Calu3 (cell line): ENCODE data around the gene WBP2. TPM values are rescaled to one million over a fixed set of nuclear protein-coding genes. Genes with fewer than 3 reads are reported as not detected.
"Not testable (repeated sequence)": the region's sequence is repeated elsewhere in the genome, so short reads cannot be mapped to it uniquely, and the experiment has no call there.

ENCODE experiments used
- BruUV-seq: library from RNA; stranded (reverse); fragments of 400-500 nt; replicated peaks from 2 replicates; lab custom pipeline; 2021; lab: Mats Ljungman, UMichigan
- CTCF ChIA-PET: fragments of 300-600 bp; sonication (Branson Sonifier 250); formaldehyde crosslinking; loops from one replicate; lab custom pipeline; 2022; ENCODE audit warnings: antibody characterized with exemption; lab: Charles Lee
- DNase-seq: peaks from one replicate; pipeline ENCODE4 v3.0.0; 2022
- H3K27ac Mint-ChIP-seq: one replicate; pipeline ENCODE4 v1.8.0; 2022; ENCODE audit warnings: mixed read lengths; ENCODE audit not compliant: unreplicated experiment
- H3K27me3 Mint-ChIP-seq: one replicate; pipeline ENCODE4 v1.8.0; 2022; ENCODE audit warnings: mixed read lengths; ENCODE audit not compliant: unreplicated experiment
- H3K36me3 Mint-ChIP-seq: one replicate; pipeline ENCODE4 v1.8.0; 2022; ENCODE audit warnings: mild to moderate bottlenecking, moderate library complexity, mixed read lengths; ENCODE audit not compliant: insufficient read depth, unreplicated experiment
- H3K4me1 Mint-ChIP-seq: one replicate; pipeline ENCODE4 v1.8.0; 2022; ENCODE audit warnings: mild to moderate bottlenecking, low read depth, mixed read lengths; ENCODE audit not compliant: unreplicated experiment
- H3K4me3 Mint-ChIP-seq: one replicate; pipeline ENCODE4 v1.8.0; 2022; ENCODE audit warnings: mild to moderate bottlenecking, low read depth, moderate library complexity, mixed read lengths; ENCODE audit not compliant: unreplicated experiment
- H3K9me3 Mint-ChIP-seq: one replicate; pipeline ENCODE4 v1.8.0; 2022; ENCODE audit warnings: low read depth, mixed read lengths; ENCODE audit not compliant: unreplicated experiment
- intact Hi-C: fragments of 100-400 bp; cut with micrococcal nuclease; formaldehyde crosslinking; loops from one replicate; pipeline ENCODE4 v1.10.0; 2022; ENCODE audit not compliant: unreplicated experiment
- total RNA-seq: library from RNA; stranded (reverse); gene quantifications from 2 replicates; pipeline ENCODE4 v1.2.3, GENCODE V29; 2022
- TF ChIP-seq, protein P1 (sequence below): fragments of 200-600 bp; IDR thresholded peaks from one replicate; pipeline ENCODE4 v1.8.0; 2022; ENCODE audit warnings: antibody characterized with exemption; ENCODE audit not compliant: unreplicated experiment

Gene WBP2
- total RNA-seq, 1 experiment from 2014 or later: 126 TPM

GRCh38 chr17:75891605-75892555 lies 36.7 kb upstream of the WBP2 start:
- Mint-ChIP-seq H3K27me3 (no peaks in the 10 kb centered on the region), H3K4me3 (no peak overlapping the region), H3K9me3 (no peaks in the 10 kb centered on the region), H3K4me1 (peaks cover 12% of the 10 kb centered on the region), H3K36me3 (peaks cover 32% of the 10 kb centered on the region), H3K27ac (no peak overlapping the region)
- TF ChIP-seq, protein P1, sequence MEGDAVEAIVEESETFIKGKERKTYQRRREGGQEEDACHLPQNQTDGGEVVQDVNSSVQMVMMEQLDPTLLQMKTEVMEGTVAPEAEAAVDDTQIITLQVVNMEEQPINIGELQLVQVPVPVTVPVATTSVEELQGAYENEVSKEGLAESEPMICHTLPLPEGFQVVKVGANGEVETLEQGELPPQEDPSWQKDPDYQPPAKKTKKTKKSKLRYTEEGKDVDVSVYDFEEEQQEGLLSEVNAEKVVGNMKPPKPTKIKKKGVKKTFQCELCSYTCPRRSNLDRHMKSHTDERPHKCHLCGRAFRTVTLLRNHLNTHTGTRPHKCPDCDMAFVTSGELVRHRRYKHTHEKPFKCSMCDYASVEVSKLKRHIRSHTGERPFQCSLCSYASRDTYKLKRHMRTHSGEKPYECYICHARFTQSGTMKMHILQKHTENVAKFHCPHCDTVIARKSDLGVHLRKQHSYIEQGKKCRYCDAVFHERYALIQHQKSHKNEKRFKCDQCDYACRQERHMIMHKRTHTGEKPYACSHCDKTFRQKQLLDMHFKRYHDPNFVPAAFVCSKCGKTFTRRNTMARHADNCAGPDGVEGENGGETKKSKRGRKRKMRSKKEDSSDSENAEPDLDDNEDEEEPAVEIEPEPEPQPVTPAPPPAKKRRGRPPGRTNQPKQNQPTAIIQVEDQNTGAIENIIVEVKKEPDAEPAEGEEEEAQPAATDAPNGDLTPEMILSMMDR: no peak
- CTCF ChIA-PET: interaction anchor here (0.6 kb wide), 1 partner anchor 104 kb away, joined by 3 read pairs; no protein-coding TSS in a partner anchor
- no TSS peak for BruUV-seq
- intact Hi-C loops: no loop called here
- no peak for DNase-seq

DNA sequence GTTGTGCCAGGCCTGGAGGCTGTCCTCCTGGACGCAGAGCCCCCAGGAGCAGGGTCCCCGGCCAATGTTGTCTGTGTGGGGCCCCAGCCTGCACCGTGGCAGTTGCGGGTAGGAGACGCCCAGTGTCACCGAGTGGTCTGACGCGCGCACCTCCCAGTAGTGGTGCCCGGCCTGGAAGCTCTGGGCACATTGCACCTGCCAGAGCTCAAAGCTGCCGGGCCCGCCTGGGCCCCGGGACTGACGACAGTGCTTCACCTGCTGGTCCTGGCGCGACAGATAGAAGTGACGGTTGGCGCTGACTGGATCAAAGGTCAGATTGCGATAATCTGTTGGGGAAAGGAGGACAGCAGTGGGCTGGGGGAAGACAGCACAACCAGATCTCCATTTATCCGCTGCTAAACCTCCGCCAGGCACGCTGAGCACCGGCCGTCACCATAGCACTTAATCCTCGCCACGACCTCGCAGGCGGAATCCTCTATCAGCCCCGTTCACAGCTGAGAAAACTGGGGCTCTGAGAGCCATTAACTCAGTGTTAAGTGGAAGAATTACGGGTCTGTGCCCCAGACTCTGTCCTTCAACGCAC lies 36.0 kb upstream of the WBP2 start:
- DNase-seq: no peak
- Mint-ChIP-seq H3K4me3 (no peak overlapping the region), H3K9me3 (no peaks in the 10 kb centered on the region), H3K27me3 (no peaks in the 10 kb centered on the region), H3K27ac (no peak overlapping the region), H3K4me1 (peaks cover 12% of the 10 kb centered on the region), H3K36me3 (peaks cover 25% of the 10 kb centered on the region)
- intact Hi-C loops: no loop called here
- CTCF ChIA-PET: no interaction called here
- BruUV-seq: no TSS peak
- TF ChIP-seq, protein P1: no peak

DNA sequence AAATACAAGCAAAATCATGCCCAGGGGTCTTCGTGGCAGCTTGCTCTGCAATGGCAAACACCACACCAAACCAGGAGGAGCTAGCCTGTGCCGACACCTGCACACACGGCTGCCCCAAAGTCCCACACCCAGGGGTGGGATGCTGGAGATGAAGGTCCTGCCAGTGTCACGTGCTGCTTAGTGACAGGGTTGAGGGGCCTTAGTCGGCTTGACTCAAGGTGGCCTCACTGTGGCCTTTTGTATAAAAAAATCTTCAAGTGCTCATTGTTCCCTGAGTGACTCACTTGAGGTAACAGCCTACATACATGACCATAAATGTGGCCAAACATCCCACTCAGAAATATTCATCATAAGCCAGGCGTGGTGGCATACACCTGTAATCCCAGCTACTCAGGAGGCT lies 34.3 kb upstream of the WBP2 start:
- CTCF ChIA-PET: interaction anchor here (0.9 kb wide), 1 partner anchor 15 kb away, joined by 9 read pairs; the partner anchor contains the start of gene MRPL38
- H3K4me1 Mint-ChIP-seq: no peaks in the 10 kb centered on the region
- TSS peak; percentile 48 for BruUV-seq
- TF ChIP-seq, protein P1: no peak
- DNase-seq: no peak
- no peaks in the 10 kb centered on the region for H3K27me3 Mint-ChIP-seq
- H3K4me3 Mint-ChIP-seq: no peak overlapping the region
- no peak overlapping the region for H3K27ac Mint-ChIP-seq
- H3K36me3 Mint-ChIP-seq: peaks cover 22% of the 10 kb centered on the region
- no peaks in the 10 kb centered on the region for H3K9me3 Mint-ChIP-seq
- intact Hi-C loops: loop anchor here (5.0 kb wide), 1 partner anchor 42 kb away; no protein-coding TSS in a partner anchor

DNA sequence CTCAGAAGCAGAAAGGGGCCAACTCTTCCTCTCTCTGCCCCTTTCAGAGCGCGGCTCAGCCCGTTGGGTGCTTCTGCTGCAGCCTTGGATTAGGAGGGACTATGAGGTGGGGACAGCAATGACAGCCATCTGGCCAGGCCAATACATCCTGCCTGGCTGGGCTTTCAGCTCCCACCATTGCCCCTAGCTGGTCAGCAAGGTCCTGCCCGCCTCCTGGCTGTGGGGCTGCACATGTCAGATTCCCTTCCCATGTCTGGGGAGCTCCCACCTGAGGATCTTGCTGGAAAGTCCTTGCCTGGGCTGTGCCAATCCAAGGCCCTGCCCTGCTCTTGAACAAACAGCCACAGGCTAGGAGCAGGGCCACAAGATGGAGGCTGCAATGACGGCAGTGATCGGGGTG lies 33.3 kb upstream of the WBP2 start:
- no peaks in the 10 kb centered on the region for H3K9me3 Mint-ChIP-seq
- no peak for DNase-seq
- no peak overlapping the region for H3K27ac Mint-ChIP-seq
- intact Hi-C loops: loop anchor here (5.0 kb wide), 1 partner anchor 41 kb away; no protein-coding TSS in a partner anchor
- no TSS peak for BruUV-seq
- H3K4me3 Mint-ChIP-seq: no peak overlapping the region
- H3K36me3 Mint-ChIP-seq: peaks cover 22% of the 10 kb centered on the region
- H3K27me3 Mint-ChIP-seq: no peaks in the 10 kb centered on the region
- CTCF ChIA-PET: no interaction called here
- TF ChIP-seq, protein P1: no peak
- no peaks in the 10 kb centered on the region for H3K4me1 Mint-ChIP-seq

GRCh38 chr17:75885860-75886259 lies 30.7 kb upstream of the WBP2 start:
- not testable (repeated sequence) for BruUV-seq, DNase-seq, H3K4me1 Mint-ChIP-seq

More at GRCh38 chr17:75885860-75886259, 30.7 kb upstream of the WBP2 start:
- peaks cover 14% of the 10 kb centered on the region for H3K36me3 Mint-ChIP-seq
- not testable (repeated sequence) for H3K27ac Mint-ChIP-seq, H3K27me3 Mint-ChIP-seq, H3K9me3 Mint-ChIP-seq, H3K4me3 Mint-ChIP-seq
- CTCF ChIA-PET: interaction anchor here (0.6 to 1.1 kb wide), 3 partner anchors 10 to 83 kb away, joined by 4 to 10 read pairs (median 7); no protein-coding TSS in a partner anchor
- intact Hi-C loops: loop anchor here (5.0 kb wide), 1 partner anchor 39 kb away; no protein-coding TSS in a partner anchor
